NCI-H1694 treated with DMSO at 0.1 percent for 48 hours (cell line): ENCODE results near the gene NHERF1.
A peak's percentile ranks its signal among the peaks of the same experiment; 100 is the strongest.

Source experiments
- DNase-seq: peaks from one replicate; lab custom pipeline; 2025; lab: John Stamatoyannopoulos, UW

The NHERF1 gene

DNA sequence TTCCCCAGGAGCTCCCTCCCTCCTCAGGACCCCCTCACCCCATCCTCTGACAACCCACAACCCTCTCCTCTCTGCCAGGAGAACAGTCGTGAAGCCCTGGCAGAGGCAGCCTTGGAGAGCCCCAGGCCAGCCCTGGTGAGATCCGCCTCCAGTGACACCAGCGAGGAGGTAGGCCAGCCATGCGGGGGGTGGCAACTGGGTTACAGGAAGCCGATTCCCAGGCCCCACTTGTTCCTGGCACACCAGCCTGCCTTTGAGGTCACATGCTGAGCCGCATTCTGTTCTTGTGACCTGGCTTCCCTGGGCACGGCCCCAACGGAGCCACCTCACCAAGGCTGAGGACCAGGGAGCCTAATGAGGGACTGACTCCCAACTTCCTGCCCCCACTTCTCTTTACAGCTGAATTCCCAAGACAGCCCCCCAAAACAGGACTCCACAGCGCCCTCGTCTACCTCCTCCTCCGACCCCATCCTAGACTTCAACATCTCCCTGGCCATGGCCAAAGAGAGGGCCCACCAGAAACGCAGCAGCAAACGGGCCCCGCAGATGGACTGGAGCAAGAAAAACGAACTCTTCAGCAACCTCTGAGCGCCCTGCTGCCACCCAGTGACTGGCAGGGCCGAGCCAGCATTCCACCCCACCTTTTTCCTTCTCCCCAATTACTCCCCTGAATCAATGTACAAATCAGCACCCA lies 19.8 kb downstream of the NHERF1 start:
- DNase-seq = no peak

DNA sequence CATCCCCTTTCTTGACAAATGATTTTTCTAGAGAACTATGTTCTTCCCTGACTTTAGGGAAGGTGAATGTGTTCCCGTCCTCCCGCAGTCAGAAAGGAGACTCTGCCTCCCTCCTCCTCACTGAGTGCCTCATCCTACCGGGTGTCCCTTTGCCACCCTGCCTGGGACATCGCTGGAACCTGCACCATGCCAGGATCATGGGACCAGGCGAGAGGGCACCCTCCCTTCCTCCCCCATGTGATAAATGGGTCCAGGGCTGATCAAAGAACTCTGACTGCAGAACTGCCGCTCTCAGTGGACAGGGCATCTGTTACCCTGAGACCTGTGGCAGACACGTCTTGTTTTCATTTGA lies 20.3 kb downstream of the NHERF1 start:
- no peak for DNase-seq

GRCh38 chr17:74769266-74769855 lies 20.9 kb downstream of the NHERF1 start:
- no peak for DNase-seq

DNA sequence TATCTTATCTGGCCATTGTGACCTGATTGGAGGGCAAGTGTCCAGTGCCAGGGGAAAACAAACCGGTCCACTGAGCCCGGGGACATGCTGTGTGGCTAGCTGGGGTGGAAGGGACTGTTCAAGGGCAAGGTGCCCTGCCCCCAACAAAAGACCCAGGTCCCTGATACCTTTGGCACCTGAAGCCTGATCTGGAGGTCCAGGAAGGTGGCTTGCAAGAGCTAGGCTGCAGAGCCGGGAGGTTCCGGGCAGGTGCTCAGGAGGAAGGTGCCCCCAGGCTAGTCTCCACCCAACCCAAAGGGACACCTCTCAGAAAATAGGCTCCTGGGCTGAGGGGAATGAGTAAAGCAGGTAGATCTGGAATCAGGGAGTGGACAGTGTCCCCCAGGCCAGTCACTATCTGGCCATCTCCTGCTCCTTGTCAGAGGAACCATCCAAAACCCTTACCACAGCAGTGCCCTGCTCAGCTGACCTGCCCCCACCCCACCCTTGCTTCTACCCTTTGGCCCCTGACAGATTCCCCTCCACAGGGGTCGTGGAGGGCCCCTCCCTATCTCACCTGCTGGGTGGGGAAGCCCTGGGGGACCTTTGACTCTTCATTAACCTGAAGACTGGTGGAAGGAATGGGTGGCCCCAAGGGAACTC lies 21.5 kb downstream of the NHERF1 start:
- no peak for DNase-seq

DNA sequence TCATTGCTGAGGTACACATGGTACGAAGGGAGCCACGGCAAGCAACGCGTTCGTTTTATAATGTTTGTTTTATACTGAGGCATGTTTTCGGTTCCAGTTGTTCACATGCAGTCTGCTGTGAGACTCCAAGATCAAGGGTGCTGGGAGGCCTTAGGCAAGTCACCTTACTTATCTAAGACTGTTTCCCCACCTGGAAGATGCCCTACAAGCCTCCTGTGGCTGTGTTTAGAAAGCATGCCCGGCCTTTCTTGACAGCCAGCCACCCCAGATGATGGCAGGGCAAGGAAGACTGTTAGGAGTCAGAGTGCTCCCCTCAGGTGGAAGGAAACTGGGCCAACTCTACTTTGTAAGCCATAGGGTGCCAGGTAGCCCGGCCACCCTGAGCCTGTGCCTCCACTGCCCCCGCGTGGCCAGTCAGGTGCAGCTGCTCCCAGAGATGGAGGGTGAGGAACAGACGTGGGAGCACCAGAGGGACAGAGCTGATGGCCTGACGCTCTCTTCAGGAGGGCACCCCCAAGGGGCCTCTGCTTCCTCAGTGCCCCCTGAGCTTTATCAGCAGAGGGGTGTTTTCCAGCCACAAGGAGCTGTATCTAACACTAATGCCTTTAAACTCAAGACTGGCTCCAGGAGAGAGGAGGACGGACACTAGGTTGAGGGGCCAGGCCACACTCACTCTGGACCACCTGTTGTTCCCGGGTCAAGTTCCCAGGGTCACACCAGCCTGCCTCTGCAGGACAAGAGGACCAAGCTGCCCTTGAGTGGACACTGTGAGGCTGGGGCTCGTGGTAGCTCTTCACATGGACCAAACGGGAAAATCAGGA lies 22.3 kb downstream of the NHERF1 start:
- peak; percentile 22 for DNase-seq

- no peak for DNase-seq
These were observed 23.0 kb downstream of the NHERF1 start for GRCh38 chr17:74771319-74771914.

GRCh38 chr17:74772053-74772452 lies 23.6 kb downstream of the NHERF1 start:
- no peak for DNase-seq

- no peak for DNase-seq
These were observed 25.0 kb downstream of the NHERF1 start for GRCh38 chr17:74773414-74773813.

DNA sequence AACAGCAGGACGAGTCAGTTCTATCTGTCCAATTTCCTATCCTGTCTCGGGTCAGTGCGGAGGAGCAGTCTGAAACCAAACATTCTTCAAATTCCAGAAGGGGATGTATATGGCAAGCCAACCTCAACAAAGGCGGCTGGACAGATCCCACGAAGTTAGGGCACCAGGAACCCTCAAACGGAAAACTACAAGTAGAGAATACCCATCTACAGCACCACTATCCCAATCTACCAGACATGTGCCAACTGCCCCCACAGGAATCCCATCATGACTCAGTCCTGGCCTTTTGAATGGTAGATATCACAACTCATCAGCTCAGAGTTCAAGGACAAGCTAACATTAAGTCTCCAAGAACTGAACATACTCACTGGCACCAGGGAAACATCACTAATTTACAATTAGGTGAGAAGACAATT lies 25.5 kb downstream of the NHERF1 start:
- DNase-seq = no peak

GRCh38 chr17:74775409-74776043 lies 27.1 kb downstream of the NHERF1 start:
- no peak for DNase-seq

DNA sequence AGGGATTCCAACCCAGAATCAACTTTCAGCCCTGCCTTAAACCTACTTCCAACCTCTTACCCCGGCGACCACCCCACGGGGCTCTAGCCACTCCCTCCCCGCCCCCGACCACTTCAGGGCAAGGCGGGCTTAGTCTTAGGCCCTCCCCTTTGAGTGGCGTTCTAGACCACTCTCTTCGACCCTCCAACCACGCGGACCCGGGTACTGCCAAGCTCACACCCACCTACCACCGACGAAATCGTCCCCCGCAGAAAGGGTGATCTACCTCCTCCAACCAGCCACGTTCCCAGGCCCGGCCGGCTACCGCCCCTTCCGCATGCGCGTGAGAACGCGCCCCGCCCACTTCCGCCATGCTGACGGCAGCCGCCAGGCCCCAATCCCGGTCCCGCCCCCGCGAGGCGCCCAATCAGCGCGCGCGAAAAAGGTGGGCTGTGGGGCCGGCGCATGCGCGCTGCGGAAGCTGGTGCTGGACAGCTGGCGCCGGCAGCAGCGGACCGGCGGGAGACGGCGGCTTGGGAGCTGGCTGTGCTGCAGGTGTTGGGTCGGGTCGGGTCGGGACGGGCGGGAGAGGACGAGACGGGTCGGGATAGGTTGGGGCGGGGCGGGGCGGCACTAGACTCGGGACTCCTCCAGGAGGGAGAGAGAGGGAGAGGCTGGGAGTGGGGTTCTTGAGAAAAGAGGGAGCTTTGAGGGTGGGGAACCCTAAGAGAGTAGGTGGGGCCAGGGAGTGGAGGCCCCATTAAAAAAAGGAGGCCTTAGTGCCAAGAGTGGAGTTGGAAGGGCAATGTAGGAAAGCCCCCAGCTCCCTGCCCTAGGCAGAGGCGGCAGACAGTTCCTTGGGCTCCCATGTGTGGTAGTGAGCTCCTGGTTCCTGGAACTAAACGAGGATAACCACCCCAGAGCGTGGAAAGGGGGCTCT lies 27.9 kb downstream of the NHERF1 start, which contains the start of gene NAT9:
NAT9 (minus strand) TSS at position 302 of the 919 bp plus-strand sequence. CDS start 647 bp downstream, outside the sequence.
- DNase-seq = peak; percentile 87

DNA sequence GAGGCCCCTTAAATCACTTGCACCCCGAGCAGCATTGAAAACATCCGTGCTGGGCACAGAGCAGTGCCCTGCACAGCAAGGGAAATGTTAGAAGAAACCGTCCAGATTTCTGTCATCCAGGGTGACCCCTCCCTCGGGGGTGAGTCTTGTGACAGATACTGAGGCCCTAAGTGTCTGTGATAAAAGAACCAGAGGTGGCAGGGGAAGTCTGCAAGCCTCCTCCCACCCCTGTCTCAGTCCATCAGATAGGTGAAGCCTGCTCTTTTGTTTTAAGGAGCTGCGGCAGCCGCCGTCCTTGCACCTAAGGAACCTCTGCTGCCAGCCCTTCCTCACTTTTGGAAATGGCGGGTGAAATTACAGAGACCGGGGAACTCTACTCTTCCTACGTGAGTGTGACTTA lies 28.6 kb downstream of the NHERF1 start:
- no peak for DNase-seq

DNA sequence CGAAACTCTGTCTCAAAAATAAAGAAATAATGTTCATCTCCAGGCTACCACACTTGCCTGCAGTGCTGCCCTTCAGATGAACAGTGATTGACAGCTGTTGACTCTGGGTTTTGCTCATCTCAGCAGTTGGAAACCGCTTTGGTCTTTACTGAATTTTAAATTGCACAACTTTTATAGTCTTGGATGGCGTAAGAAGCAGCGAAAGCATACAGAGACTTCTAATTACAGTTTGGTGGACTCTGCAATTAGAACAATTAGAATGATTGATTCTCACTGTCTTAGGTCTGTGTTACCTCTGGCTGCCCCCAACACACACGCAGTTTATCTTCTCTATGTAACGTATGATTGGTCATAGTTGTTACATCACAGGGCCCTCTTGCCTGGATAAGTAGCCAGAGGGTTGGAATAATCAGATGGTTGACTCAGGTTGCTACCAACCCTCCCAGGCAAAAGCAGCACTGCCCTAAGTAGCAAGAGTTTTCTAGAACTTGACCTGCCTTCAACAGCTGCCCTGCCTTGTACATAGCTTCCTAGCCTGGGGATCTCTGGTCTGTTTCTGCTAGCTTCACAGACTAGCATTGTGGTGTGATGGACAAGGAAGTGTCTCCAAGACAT lies 29.6 kb downstream of the NHERF1 start:
- no peak for DNase-seq

GRCh38 chr17:74778960-74779359 lies 30.5 kb downstream of the NHERF1 start:
- no peak for DNase-seq

- DNase-seq = no peak
These were observed 31.1 kb downstream of the NHERF1 start for GRCh38 chr17:74779501-74779900.

DNA sequence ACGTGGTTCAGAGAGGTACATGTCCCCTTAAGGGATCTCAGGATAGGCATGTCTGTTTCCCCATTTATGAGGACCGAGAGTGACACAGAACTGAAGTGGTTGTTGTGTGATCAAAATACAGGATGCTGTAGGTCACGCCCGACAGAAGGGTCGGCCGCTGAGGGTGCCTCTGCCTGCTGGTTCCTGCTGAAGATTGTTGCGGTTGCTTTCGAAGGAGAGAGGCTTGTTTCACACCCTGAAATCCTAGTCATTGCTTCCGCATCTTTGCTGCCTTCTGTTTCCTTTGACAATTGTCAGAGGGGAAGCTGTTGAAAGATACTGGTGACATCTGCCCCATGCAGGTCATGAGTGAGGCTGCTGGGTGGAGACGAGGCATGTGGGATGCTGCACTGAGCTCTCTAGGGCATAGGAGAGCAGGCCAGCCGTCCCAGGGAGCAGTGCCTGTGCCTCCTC lies 31.5 kb downstream of the NHERF1 start:
- DNase-seq = no peak

DNA sequence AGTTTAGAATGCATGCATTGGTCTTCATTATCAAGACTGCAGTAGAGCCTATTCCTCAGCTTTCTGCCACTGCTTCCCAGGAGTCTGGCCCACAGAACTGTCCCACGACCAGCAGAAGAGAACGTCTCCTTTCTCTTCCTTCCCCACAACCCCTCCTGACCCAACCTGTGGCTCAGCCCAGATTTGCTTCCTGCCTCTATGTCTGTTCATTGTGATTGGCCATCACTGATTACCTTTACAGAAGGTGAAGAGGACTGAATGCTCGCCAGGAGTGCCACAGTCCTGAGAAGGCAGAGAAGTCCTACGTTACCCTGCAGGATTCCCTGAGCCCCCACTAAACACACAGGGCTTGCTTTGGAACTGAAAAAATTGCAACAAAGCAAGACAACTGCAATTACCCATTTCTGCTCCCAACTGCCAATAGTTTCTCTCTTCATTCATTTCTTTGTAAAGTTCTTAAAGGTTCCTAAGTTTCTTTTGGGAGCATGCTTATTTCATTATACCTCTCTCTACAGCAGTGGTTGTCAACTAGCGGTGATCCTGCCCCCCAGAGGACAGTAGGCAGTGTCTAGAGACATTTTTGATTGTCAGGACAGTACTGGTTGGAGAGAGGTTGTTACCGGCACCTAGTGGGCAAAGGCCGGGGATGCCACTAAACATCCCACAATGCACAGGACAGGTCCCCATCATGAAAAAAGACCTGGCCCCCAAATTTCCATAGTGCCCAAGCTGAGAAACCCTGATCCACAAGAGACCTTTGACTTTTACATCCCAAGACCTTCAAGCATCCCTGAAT lies 32.2 kb downstream of the NHERF1 start:
- DNase-seq = peak; percentile 46

DNA sequence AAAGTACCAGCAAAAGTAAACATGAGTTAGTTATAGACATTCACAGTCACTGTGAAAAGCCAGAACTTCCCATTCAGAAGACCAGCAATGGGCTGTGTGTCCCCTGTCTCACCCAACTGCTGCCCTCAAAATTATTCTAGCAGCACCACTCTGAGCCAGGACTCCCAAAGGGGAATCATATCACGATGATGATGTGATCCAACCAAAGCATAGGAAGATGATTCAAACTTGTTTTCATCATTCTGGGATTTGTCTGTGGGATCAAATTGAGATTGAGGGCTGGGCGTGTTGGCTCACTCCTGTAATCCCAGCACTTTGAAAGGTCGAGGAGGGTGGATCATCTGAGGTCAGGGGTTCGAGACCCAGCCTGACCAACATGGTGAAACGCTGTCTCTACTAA lies 34.1 kb downstream of the NHERF1 start:
- no peak for DNase-seq

- DNase-seq = no peak
These were observed 35.8 kb downstream of the NHERF1 start for GRCh38 chr17:74784125-74784810.
